Right ventricle myocardium inferior (tissue), 1 donor: Measurements from ENCODE around the gene TSPAN18. TPM values are rescaled to one million over a fixed set of nuclear protein-coding genes. Genes with fewer than 3 reads are reported as not detected.
A peak's percentile ranks its signal among the peaks of the same experiment; 100 is the strongest.

Experiments
- ATAC-seq: fragments of 200-7000 bp; cut with Tn5 transposase; one replicate; pipeline ENCODE4 v1.9.1; 2020; ENCODE audit warnings: mild to moderate bottlenecking, moderate library complexity
- DNase-seq: peaks from one replicate; pipeline ENCODE4 v3.0.0; 2021; ENCODE audit errors: missing footprints
- intact Hi-C: fragments of 100-400 bp; cut with DNase I; formaldehyde crosslinking; loops from one replicate; pipeline ENCODE4 v1.11.0; 2022
- total RNA-seq: library from RNA; stranded (reverse); fragmentation: NEBNext Ultra II Directional; extraction: Animal tissue kit (Norgen Biotek cat#: 25700); gene quantifications from one replicate; pipeline ENCODE4 v1.2.1, GENCODE V29; 2021
- donor health status: DM: no; HTN: yes; CAD: no; lungs with severe emphysema.

TSPAN18 gene
- total RNA-seq, 1 donor from 2014 or later, result 115 TPM

GRCh38 chr11:44959064-44959463, 232.3 kb downstream of the TSPAN18 start:
- ATAC-seq (no peak), DNase-seq (no peak)
- intact Hi-C loops, result no loop called here

GRCh38 chr11:44960200-44960845, 233.6 kb downstream of the TSPAN18 start:
- ATAC-seq (no peak), DNase-seq (no peak)
- intact Hi-C loops, result no loop called here

GRCh38 chr11:44962464-44962863, 235.7 kb downstream of the TSPAN18 start:
- no peak for DNase-seq
- ATAC-seq, result no peak
- intact Hi-C loops, result no loop called here

GRCh38 chr11:44963136-44963535, 236.4 kb downstream of the TSPAN18 start:
- intact Hi-C loops, result no loop called here
- no peak for ATAC-seq
- DNase-seq, result peak; percentile 14

- no peak for ATAC-seq
- intact Hi-C loops, result no loop called here
- DNase-seq, result peak; percentile 32
Observed at GRCh38 chr11:44963948-44964347, 237.2 kb downstream of the TSPAN18 start.

- DNase-seq (peak; percentile 25), ATAC-seq (no peak)
- intact Hi-C loops, result no loop called here
Observed at GRCh38 chr11:44964526-44965209, 237.9 kb downstream of the TSPAN18 start.

GRCh38 chr11:44966694-44967093, 239.9 kb downstream of the TSPAN18 start:
- intact Hi-C loops, result no loop called here
- DNase-seq, result no peak
- ATAC-seq, result no peak

- intact Hi-C loops, result no loop called here
- DNase-seq (no peak), ATAC-seq (no peak)
Observed at GRCh38 chr11:44967930-44968496, 241.3 kb downstream of the TSPAN18 start.

- no peak for ATAC-seq
- intact Hi-C loops, result no loop called here
Observed at GRCh38 chr11:44968510-44968909, 241.7 kb downstream of the TSPAN18 start.

GRCh38 chr11:44969651-44970252, 243.0 kb downstream of the TSPAN18 start:
- intact Hi-C loops, result no loop called here
- DNase-seq, result no peak
- no peak for ATAC-seq

More at GRCh38 chr11:44968510-44968909, 241.7 kb downstream of the TSPAN18 start:
- DNase-seq, result no peak

- DNase-seq, result no peak
- ATAC-seq, result no peak
- intact Hi-C loops, result no loop called here
Observed at GRCh38 chr11:44970293-44970692, 243.5 kb downstream of the TSPAN18 start.

GRCh38 chr11:44971185-44971584, 244.4 kb downstream of the TSPAN18 start:
- intact Hi-C loops, result no loop called here
- DNase-seq, result no peak
- peak; percentile 12 for ATAC-seq

GRCh38 chr11:44972746-44973435, 246.1 kb downstream of the TSPAN18 start:
- ATAC-seq, result peak; percentile 38
- peak; percentile 53 for DNase-seq
- intact Hi-C loops, result no loop called here

- no peak for DNase-seq
- no peak for ATAC-seq
- intact Hi-C loops, result no loop called here
Observed at GRCh38 chr11:44973632-44974401, 247.1 kb downstream of the TSPAN18 start.

GRCh38 chr11:44974402-44975000, 247.7 kb downstream of the TSPAN18 start:
- ATAC-seq, result no peak
- no peak for DNase-seq
- intact Hi-C loops, result no loop called here

GRCh38 chr11:44976576-44976975, 249.8 kb downstream of the TSPAN18 start:
- DNase-seq (no peak), ATAC-seq (no peak)
- intact Hi-C loops, result no loop called here

- intact Hi-C loops, result no loop called here
- DNase-seq (no peak), ATAC-seq (no peak)
Observed at GRCh38 chr11:44977493-44977984, 250.8 kb downstream of the TSPAN18 start.
